Measurements from ENCODE around the gene HLA-DRB1. TPM values are rescaled to one million over a fixed set of nuclear protein-coding genes. Genes with fewer than 3 reads are reported as not detected.
A peak's percentile ranks its signal among the peaks of the same experiment; 100 is the strongest.
"Not testable (repeated sequence)": the region's sequence is repeated elsewhere in the genome, so short reads cannot be mapped to it uniquely, and the experiment has no call there.

The HLA-DRB1 gene
- total RNA-seq, 1 experiment from 2014 or later, result 141 TPM

- H3K27ac Mint-ChIP-seq (ENCODE audit: unreplicated experiment), result peak overlapping the region; percentile 69
- no peak for TF ChIP-seq CTCF (IDR thresholded peaks at IDR 0.05; ENCODE audit: unreplicated experiment)
These were observed 6.1 kb downstream of the HLA-DRB1 start for GRCh38 chr6:32583527-32583898.

DNA sequence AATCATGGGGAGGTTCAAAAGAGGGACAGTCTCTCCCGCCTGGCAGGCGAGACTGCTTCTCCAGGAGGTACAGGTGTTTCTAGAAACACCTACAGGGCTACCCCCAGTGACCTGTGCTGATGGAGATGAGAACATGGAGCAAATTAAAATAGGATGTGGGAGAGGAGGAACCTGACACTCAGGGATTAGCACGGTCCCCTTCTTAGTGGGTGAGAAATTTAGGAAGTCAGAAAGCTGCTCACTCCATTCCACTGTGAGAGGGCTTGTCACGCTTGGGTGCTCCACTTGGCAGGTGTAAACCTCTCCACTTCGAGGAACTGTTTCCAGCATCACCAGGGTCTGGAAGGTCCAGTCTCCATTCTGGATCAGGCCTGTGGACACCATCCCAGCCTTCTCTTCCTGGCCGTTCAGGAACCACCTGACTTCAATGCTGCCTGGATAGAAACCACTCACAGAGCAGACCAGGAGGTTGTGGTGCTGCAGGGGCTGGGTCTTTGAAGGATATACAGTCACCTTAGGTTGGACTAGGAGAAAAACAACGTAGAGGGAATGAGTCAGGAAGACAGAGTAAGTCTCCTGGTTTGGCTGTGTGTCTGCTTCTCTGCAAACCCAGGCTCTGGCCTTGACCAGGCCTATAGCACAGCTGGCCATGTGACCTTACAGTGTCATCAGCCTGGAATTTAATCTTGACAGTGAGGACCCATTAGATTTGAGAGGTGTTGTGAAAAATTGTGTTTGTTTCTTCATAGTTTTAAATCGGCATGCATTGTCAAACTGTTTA lies 8.1 kb downstream of the HLA-DRB1 start:
- no peak overlapping the region for H3K4me3 Mint-ChIP-seq (ENCODE audit: low read depth, unreplicated experiment)
- H3K27ac Mint-ChIP-seq (ENCODE audit: unreplicated experiment), result no peak overlapping the region
- H3K9me3 Mint-ChIP-seq (ENCODE audit: low read depth, unreplicated experiment), result no peaks in the 10 kb centered on the region
- BruUV-seq (replicated peaks), result no TSS peak
- peaks cover 13% of the 10 kb centered on the region for H3K36me3 Mint-ChIP-seq (ENCODE audit: insufficient read depth, unreplicated experiment)
- peaks cover 7% of the 10 kb centered on the region for H3K4me1 Mint-ChIP-seq (ENCODE audit: low read depth, unreplicated experiment)
- no peak for TF ChIP-seq CTCF (IDR thresholded peaks at IDR 0.05; ENCODE audit: unreplicated experiment)
- intact Hi-C loops (cut with micrococcal nuclease; ENCODE audit: unreplicated experiment), result no loop called here
- peaks cover 7% of the 10 kb centered on the region for H3K27me3 Mint-ChIP-seq (ENCODE audit: unreplicated experiment)
- CTCF ChIA-PET, result interaction anchor here (0.9 to 1.1 kb wide), 2 partner anchors 62 to 63 kb away, joined by 3 to 4 read pairs; no protein-coding TSS in a partner anchor
- DNase-seq, result no peak

More at GRCh38 chr6:32583527-32583898, 6.1 kb downstream of the HLA-DRB1 start:
- Mint-ChIP-seq H3K4me1 (ENCODE audit: low read depth, unreplicated experiment) (peaks cover 14% of the 10 kb centered on the region), H3K9me3 (ENCODE audit: low read depth, unreplicated experiment) (no peaks in the 10 kb centered on the region), H3K4me3 (ENCODE audit: low read depth, unreplicated experiment) (peak overlapping the region; percentile 78), H3K36me3 (ENCODE audit: insufficient read depth, unreplicated experiment) (peaks cover 13% of the 10 kb centered on the region), H3K27me3 (ENCODE audit: unreplicated experiment) (peaks cover 21% of the 10 kb centered on the region)
- intact Hi-C loops (cut with micrococcal nuclease; ENCODE audit: unreplicated experiment), result no loop called here
- no TSS peak for BruUV-seq (replicated peaks)
- CTCF ChIA-PET, result interaction anchor here (0.8 to 1.8 kb wide), 3 partner anchors 25 to 117 kb away, joined by 3 to 8 read pairs (median 4); no protein-coding TSS in a partner anchor
- DNase-seq, result no peak

- Mint-ChIP-seq H3K4me3 (ENCODE audit: low read depth, unreplicated experiment) (no peak overlapping the region), H3K27ac (ENCODE audit: unreplicated experiment) (no peak overlapping the region), H3K4me1 (ENCODE audit: low read depth, unreplicated experiment) (peaks cover 7% of the 10 kb centered on the region), H3K9me3 (ENCODE audit: low read depth, unreplicated experiment) (no peaks in the 10 kb centered on the region), H3K36me3 (ENCODE audit: insufficient read depth, unreplicated experiment) (peaks cover 13% of the 10 kb centered on the region), H3K27me3 (ENCODE audit: unreplicated experiment) (peaks cover 7% of the 10 kb centered on the region)
- DNase-seq, result no peak
- TF ChIP-seq CTCF (IDR thresholded peaks at IDR 0.05; ENCODE audit: unreplicated experiment), result no peak
- BruUV-seq (replicated peaks), result no TSS peak
- CTCF ChIA-PET, result interaction anchor here (0.7 to 1.1 kb wide), 2 partner anchors 27 to 62 kb away, joined by 4 read pairs; no protein-coding TSS in a partner anchor
- intact Hi-C loops (cut with micrococcal nuclease; ENCODE audit: unreplicated experiment), result no loop called here
These were observed 9.1 kb downstream of the HLA-DRB1 start for GRCh38 chr6:32580593-32580992.

- no TSS peak for BruUV-seq (replicated peaks)
- CTCF ChIA-PET, result no interaction called here
- Mint-ChIP-seq H3K27ac (ENCODE audit: unreplicated experiment) (no peak overlapping the region), H3K4me3 (ENCODE audit: low read depth, unreplicated experiment) (no peak overlapping the region), H3K4me1 (ENCODE audit: low read depth, unreplicated experiment) (peaks cover 5% of the 10 kb centered on the region), H3K36me3 (ENCODE audit: insufficient read depth, unreplicated experiment) (peaks cover 6% of the 10 kb centered on the region), H3K9me3 (ENCODE audit: low read depth, unreplicated experiment) (no peaks in the 10 kb centered on the region), H3K27me3 (ENCODE audit: unreplicated experiment) (peaks cover 7% of the 10 kb centered on the region)
- TF ChIP-seq CTCF (IDR thresholded peaks at IDR 0.05; ENCODE audit: unreplicated experiment), result no peak
- intact Hi-C loops (cut with micrococcal nuclease; ENCODE audit: unreplicated experiment), result loop anchor here (10.0 kb wide), 1 partner anchor 94 kb away; no protein-coding TSS in a partner anchor
- no peak for DNase-seq
These were observed 10.7 kb downstream of the HLA-DRB1 start for GRCh38 chr6:32578962-32579361.

DNA sequence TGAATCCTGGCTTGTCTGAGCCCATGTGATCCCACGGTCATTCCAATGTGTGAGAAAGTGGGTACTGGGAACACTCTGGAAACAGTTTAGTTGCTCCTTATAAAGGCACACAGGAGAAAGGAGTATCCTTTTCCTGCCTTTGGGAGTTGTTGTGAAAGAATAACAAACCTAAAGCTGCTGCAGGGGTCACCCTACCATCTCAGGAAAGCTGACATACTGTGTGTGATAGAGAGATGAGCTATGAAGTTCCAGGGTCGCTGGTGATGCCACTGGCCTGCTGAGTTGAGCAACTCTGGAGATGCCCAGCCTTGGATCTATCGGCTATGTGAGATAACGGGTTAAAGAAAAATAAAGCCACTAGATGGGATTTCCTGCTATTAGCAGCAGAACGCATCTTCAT lies 12.2 kb downstream of the HLA-DRB1 start:
- intact Hi-C loops (cut with micrococcal nuclease; ENCODE audit: unreplicated experiment), result loop anchor here (10.0 kb wide), 1 partner anchor 93 kb away; no protein-coding TSS in a partner anchor
- BruUV-seq (replicated peaks); CTCF ChIA-PET; DNase-seq; H3K9me3 Mint-ChIP-seq (ENCODE audit: low read depth, unreplicated experiment); H3K27ac Mint-ChIP-seq (ENCODE audit: unreplicated experiment); H3K36me3 Mint-ChIP-seq (ENCODE audit: insufficient read depth, unreplicated experiment); H3K4me3 Mint-ChIP-seq (ENCODE audit: low read depth, unreplicated experiment); H3K4me1 Mint-ChIP-seq (ENCODE audit: low read depth, unreplicated experiment); H3K27me3 Mint-ChIP-seq (ENCODE audit: unreplicated experiment): not testable (repeated sequence)
